GM06990 (cell line): ENCODE measurements around the gene WIPF3.

Experiments
- DNase-seq: peaks from one replicate; pipeline ENCODE4 v3.0.0-alpha.2; 2011; ENCODE audit not compliant: insufficient read length; ENCODE audit errors: extremely low read depth
- H3K27me3 ChIP-seq: replicated peaks from 2 replicates; pipeline ENCODE4 v1.6.0; 2011; ENCODE audit warnings: low read length; ENCODE audit not compliant: control insufficient read depth, insufficient read depth
- H3K36me3 ChIP-seq: 2 replicates; pipeline ENCODE4 v1.5.1; 2011; ENCODE audit warnings: low read length; ENCODE audit not compliant: control insufficient read depth, insufficient read depth
- H3K4me3 ChIP-seq: replicated peaks from 2 replicates; pipeline ENCODE4 v1.5.1; 2011; ENCODE audit warnings: low read depth, mild to moderate bottlenecking, control low read depth, low read length
- TF ChIP-seq, protein P1 (sequence below): IDR thresholded peaks from 2 replicates; pipeline ENCODE4 v1.5.1; 2011; ENCODE audit warnings: low read length, control low read depth, mild to moderate bottlenecking, inconsistent platforms; ENCODE audit not compliant: insufficient read depth, poor library complexity, severe bottlenecking

Gene WIPF3

GRCh38 chr7:29805031-29805430 is 1.3 kb upstream of the WIPF3 start:
- Histone ChIP-seq H3K36me3 (no peaks in the 10 kb centered on the region), H3K4me3 (no peak overlapping the region), H3K27me3 (peaks cover 6% of the 10 kb centered on the region)
- DNase-seq, result no peak
- TF ChIP-seq, protein P1, sequence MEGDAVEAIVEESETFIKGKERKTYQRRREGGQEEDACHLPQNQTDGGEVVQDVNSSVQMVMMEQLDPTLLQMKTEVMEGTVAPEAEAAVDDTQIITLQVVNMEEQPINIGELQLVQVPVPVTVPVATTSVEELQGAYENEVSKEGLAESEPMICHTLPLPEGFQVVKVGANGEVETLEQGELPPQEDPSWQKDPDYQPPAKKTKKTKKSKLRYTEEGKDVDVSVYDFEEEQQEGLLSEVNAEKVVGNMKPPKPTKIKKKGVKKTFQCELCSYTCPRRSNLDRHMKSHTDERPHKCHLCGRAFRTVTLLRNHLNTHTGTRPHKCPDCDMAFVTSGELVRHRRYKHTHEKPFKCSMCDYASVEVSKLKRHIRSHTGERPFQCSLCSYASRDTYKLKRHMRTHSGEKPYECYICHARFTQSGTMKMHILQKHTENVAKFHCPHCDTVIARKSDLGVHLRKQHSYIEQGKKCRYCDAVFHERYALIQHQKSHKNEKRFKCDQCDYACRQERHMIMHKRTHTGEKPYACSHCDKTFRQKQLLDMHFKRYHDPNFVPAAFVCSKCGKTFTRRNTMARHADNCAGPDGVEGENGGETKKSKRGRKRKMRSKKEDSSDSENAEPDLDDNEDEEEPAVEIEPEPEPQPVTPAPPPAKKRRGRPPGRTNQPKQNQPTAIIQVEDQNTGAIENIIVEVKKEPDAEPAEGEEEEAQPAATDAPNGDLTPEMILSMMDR, result no peak

GRCh38 chr7:29805886-29806207 is 461 bp upstream of the WIPF3 start:
- no peak overlapping the region for H3K4me3 ChIP-seq
- no peaks in the 10 kb centered on the region for H3K36me3 ChIP-seq
- TF ChIP-seq, protein P1, result no peak
- DNase-seq, result no peak
- H3K27me3 ChIP-seq, result peaks cover 6% of the 10 kb centered on the region

DNA sequence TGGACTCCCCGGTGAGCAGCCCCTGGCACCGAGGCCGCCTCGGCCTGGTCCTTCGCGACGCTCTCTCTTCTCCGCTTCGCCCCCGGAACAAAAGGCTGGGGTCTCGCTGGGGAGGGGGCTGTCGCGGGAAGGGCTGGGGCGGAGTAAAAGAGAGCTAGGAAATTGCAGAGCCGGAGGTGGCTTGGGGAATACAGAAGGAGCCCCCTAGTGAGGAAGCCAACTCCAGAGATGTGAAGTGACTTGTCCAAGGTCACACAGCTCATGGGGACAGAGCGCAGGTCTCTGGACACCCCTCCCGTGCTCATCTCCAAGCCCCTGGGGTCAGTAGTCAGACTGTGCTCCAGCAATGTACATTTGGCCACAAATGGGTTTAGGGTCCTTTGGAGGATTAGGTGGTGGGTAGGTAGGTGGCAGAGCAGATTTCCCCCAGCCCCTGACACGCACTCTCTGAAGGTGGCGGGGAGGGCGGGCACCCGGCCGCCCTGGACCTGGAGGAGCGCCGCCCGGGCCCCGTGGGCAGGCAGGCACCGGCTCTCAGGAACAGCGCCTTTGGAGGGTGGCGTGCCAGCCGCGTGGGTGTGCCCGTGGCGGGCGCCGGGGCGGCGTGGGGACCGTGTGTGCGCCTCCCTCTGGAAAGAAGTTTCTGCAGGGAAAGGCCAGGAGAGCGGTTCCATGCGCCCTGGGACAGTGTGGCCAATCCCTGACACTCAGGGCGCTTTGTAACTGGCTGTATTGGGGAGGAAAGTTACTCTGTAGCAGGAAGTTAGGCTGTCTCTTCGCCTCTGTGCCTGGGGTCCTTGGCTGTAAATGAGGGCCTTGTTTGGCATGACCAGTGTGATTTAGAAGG is 910 bp downstream of the WIPF3 start:
- Histone ChIP-seq H3K36me3 (no peaks in the 10 kb centered on the region), H3K4me3 (no peak overlapping the region), H3K27me3 (peaks cover 6% of the 10 kb centered on the region)
- no peak for DNase-seq
- TF ChIP-seq, protein P1, result no peak

GRCh38 chr7:29808075-29808801 is 1.9 kb downstream of the WIPF3 start:
- no peak for DNase-seq
- TF ChIP-seq, protein P1, result no peak
- Histone ChIP-seq H3K36me3 (no peaks in the 10 kb centered on the region), H3K4me3 (no peak overlapping the region), H3K27me3 (peaks cover 6% of the 10 kb centered on the region)

GRCh38 chr7:29809533-29810155 is 3.3 kb downstream of the WIPF3 start:
- TF ChIP-seq, protein P1, result no peak
- DNase-seq, result no peak
- Histone ChIP-seq H3K27me3 (peaks cover 6% of the 10 kb centered on the region), H3K4me3 (no peak overlapping the region), H3K36me3 (no peaks in the 10 kb centered on the region)
